Fibroblast of villous mesenchyme (primary cell): ENCODE results near the gene SHOC2. TPM values are rescaled to one million over a fixed set of nuclear protein-coding genes. Genes with fewer than 3 reads are reported as not detected.

Experiments
- DNase-seq: peaks from one replicate; pipeline ENCODE4 v3.0.0-alpha.2; 2010; ENCODE audit warnings: low read depth
- H3K4me3 ChIP-seq: 2 replicates; pipeline ENCODE4 v1.5.1; 2011; ENCODE audit warnings: low read depth, mild to moderate bottlenecking, low read length
- CTCF ChIP-seq: IDR thresholded peaks from 2 replicates; pipeline ENCODE4 v1.5.1; 2012; ENCODE audit warnings: low read depth, mild to moderate bottlenecking, low read length; ENCODE audit not compliant: insufficient read depth
- total RNA-seq: library from RNA; depleted of rRNA; stranded (reverse); fragments of >200 nt; gene quantifications from 2 replicates; pipeline ENCODE4 v1.2.3, GENCODE V29; 2012

Gene SHOC2
- total RNA-seq, 1 donor: 69.5 TPM

- TF ChIP-seq CTCF: no peak
- H3K4me3 ChIP-seq: no peak overlapping the region
- no peak for DNase-seq
These were observed 88.1 kb downstream of the SHOC2 start for GRCh38 chr10:111007486-111007885.

GRCh38 chr10:111015181-111015580 is 95.8 kb downstream of the SHOC2 start:
- TF ChIP-seq CTCF: no peak
- H3K4me3 ChIP-seq: no peak overlapping the region
- no peak for DNase-seq

- no peak for TF ChIP-seq CTCF
- no peak overlapping the region for H3K4me3 ChIP-seq
- no peak for DNase-seq
These were observed 97.7 kb downstream of the SHOC2 start for GRCh38 chr10:111017098-111017497.

- no peak overlapping the region for H3K4me3 ChIP-seq
- no peak for TF ChIP-seq CTCF
- peak; percentile 28 for DNase-seq
These were observed 98.6 kb downstream of the SHOC2 start for GRCh38 chr10:111018021-111018420.

GRCh38 chr10:111023060-111023459 is 103.7 kb downstream of the SHOC2 start:
- DNase-seq: no peak
- H3K4me3 ChIP-seq: no peak overlapping the region
- TF ChIP-seq CTCF: no peak

- no peak for DNase-seq
- H3K4me3 ChIP-seq: no peak overlapping the region
- TF ChIP-seq CTCF: no peak
These were observed 110.8 kb downstream of the SHOC2 start for GRCh38 chr10:111030042-111030750.
